NCI-H69 (cell line): Measurements from ENCODE around the gene ACSL6.

Experiments used
- DNase-seq: peaks from one replicate; lab custom pipeline; 2025; lab: John Stamatoyannopoulos, UW

ACSL6 gene

GRCh38 chr5:131979816-131980215, 31.6 kb downstream of the ACSL6 start:
- DNase-seq: no peak

GRCh38 chr5:131977212-131977604, 34.2 kb downstream of the ACSL6 start:
- DNase-seq: no peak

GRCh38 chr5:131976414-131977211, 34.8 kb downstream of the ACSL6 start:
- DNase-seq: no peak

- DNase-seq: no peak
These were observed 36.3 kb downstream of the ACSL6 start for GRCh38 chr5:131974956-131975726.

DNA sequence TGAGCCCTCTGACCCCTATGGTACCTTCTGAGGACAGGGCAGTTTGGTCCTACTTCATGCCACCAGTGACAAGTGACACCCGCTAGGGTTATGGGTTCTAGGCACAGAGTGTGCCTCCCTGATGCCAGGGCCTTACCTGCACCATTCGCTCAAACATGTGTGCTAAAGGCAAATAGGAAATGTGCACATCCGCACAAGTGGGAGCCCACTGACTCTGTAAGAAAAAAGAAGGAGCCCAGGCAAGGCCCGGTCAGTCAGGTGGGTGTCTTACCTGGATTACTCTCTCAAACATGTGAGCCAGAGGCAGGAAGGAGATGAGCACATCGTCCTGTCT, 36.9 kb downstream of the ACSL6 start:
- DNase-seq: no peak

DNA sequence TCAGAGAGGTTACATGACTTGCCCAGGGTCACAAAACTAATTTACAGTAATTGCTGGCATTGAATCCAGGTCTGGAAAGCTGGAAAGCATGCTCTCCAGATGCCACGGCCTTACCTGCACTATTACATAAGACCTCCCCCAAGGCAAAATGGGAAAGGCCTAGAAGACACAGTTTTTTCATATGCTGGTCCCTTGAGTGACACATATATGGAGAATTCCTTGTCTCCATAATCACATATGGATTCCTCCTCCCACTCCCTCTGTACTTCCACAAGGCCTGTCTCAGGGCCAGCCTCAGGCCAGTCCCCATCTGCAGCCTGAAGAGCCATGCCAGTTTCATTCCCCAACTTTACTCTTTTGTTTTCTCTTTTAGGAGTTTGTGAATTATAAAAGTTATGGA, 37.4 kb downstream of the ACSL6 start:
- DNase-seq: no peak

DNA sequence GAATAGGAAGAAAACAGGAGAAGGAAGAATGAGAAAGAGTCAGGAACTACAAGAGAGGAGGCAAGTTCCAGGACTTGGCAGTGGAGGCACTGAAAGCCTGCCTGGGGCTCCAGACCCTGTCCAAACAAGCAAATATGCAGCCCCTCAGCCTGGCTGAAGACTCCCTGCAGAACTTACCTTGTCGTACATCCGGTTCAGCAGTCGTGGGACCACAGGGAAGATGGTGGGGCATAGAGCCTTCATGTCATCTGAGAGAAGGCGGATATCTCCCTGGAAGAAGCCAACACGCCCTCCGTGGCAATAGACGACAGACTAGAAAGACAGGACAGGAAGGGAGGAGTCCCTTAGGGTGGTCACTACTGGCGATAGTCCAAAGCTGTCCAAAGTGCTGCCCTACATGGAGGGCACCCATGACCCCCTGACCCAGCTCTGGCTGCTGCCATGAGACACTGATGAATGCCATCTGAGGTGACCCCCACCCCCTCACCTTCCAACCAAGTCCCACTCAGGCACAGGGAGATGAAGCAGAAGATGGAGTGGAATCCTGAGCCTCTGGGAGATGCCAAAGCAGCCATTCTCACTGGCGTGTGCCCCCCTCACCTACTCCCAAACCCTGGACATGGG, 38.3 kb downstream of the ACSL6 start:
- no peak for DNase-seq

DNA sequence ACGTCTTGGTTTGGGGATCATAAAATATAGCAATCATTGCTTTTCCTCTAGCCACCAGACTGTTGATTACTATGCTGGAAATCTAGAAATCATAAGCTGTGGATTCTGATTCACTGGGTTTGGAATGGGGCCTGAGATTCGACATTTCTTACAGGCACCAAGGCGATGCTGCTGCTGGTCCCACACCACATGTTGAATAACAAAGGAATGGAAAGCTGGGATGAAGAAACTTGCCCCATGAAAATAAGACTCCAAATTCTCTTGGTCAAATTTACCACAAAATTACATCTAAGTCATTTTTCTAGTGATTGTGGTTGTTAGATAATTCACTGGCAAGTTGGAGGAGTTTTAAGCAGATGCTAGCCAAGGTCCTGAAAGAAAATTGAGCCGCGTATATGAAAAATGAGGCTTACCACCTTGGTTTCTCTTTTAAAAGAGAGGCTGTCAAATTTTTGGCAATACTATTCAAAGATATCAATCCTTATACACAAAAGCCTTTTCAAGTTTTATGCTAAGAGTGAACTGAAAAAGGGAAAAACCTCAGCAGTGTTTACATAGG, 43.0 kb downstream of the ACSL6 start:
- no peak for DNase-seq

DNA sequence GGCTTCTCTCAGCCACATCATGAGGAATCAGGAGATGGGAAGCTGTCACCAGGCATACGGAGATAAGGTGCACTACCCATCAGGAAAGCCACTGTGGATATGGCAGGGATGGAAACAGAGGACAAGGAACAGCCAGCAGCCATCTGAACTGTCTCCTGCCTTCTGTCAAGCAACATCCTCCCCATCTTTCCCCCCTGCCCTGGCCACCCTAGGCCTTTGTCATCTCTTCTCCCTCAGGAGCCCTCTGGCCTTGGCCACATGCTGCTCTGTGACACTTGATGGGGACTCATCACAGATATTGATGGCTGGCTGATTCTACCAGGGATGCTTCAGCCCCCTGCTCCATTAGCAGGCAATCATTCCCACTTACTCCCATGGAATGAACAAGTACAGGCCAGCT, 44.9 kb downstream of the ACSL6 start:
- DNase-seq: no peak

DNA sequence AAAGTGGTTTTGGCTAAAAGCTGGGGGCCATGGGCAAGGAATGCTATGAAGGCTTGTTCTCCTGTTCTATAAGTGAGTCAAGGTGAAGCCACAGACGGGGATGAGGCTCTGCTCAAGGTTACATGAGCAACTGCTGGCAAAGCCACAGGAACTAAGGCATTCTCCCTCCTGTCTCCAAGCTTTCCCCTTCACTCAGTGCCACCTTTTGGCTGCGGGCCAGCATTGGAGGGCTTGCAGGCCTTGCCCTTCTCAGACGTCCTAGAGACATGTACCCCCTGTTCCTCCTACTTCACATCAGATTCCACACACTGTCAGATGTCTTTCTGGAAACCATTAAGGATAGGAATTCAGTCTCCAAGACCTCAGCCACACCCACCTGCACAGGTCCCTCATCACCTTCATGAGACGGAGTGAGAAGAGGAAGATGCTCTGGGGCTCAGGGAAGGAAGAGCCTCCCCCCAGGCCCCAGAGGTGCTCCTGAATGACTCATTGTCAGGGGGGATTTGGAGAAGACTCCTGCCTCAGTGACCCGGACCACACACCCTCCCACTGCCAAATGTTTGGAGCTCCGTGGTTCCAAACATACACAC, 45.5 kb downstream of the ACSL6 start:
- DNase-seq: no peak

- DNase-seq: no peak
These were observed 51.6 kb downstream of the ACSL6 start for GRCh38 chr5:131959906-131960305.

DNA sequence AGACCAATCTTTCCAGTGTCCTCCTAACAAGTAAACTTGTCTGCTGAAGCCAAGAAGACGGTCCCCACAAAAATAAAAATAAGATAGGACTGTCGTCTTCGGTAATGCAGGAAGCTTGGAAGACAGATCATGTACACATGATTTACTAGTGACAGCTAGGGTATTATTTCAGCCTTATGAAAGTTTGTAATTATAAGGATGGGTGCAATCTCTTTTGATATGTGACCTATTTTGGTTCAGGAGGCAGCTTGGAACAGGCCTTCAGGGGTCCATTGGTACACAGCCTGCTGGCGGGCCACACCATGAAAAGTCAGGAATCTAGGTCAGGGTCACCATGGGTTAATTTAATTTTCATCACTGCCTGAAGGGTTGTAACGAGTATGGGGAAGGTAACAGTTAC, 52.3 kb downstream of the ACSL6 start:
- DNase-seq: no peak

DNA sequence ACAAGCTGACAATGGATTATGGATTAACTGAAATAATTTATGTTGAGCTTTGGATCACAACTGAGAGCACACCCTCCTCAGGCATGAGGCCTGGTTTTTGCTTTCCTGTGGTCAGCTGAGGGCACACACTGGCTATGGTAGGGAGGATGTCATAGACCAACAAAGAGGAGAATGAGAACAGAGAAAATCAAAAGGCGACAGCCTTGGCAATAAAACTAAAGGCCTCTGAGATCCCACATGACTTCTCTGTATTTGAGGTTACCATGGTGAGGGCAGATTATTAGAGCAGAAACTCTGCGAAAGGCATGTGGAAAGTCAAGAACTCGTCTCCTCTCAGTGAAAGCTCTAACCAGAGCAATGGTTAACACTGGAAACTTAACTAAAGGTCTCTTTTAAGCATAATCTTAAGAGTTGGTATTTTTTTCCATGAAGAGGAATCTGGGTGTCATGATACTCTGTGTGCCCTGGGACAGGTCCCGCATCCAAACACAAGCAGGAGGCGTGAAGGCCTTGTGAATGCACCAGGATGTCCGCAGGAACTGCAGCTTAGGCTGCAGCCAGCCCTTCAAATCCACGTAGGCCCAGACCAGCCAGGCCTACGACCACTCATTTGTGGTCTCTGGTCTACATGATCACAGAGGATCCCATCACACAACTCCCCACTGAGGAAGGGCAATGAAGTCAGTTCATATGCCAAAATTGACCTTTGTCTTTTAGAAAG, 53.6 kb downstream of the ACSL6 start:
- no peak for DNase-seq

GRCh38 chr5:131953969-131954368, 57.5 kb downstream of the ACSL6 start:
- DNase-seq: no peak

- DNase-seq: peak; percentile 84
These were observed 59.1 kb downstream of the ACSL6 start for GRCh38 chr5:131952301-131952857.

GRCh38 chr5:131950706-131951105, 60.8 kb downstream of the ACSL6 start:
- no peak for DNase-seq

GRCh38 chr5:131947445-131947844, 64.0 kb downstream of the ACSL6 start:
- DNase-seq: peak; percentile 98

DNA sequence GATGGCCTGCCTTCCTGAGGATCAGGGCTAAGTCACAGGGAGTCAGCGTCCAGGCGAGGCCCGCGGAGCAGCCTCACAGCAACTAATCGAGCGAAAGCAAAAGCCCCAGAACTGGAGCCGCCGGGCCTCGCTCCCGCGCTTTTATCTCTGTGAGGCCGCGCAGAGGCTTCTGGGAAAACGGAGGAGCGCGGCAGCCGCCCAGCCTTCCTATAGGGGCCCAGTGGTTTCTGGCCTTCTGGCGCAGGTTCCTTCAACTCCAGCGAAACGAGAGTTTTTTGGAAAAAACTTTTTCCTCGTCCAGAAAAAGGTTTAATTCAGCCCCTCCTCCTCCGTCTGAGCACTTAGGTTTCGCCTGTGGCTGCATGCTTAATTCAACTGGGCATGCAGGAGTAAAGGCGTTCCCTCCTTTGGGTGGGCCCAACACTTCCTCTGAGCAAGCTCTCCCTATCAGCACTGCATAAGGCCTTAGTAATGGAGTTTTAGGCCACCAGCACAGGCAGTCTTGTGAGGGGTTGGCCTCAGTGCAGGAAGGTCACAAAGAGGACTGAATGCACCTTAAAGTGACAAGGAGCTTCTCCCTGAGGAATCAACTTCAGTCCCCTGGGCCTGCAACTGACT, 65.8 kb downstream of the ACSL6 start, which contains the start of gene MEIKIN:
Gene MEIKIN, minus strand, starts transcription at position 113 of the 618 bp plus-strand sequence. CDS start 158 bp downstream, outside the sequence.
- peak; percentile 16 for DNase-seq

DNA sequence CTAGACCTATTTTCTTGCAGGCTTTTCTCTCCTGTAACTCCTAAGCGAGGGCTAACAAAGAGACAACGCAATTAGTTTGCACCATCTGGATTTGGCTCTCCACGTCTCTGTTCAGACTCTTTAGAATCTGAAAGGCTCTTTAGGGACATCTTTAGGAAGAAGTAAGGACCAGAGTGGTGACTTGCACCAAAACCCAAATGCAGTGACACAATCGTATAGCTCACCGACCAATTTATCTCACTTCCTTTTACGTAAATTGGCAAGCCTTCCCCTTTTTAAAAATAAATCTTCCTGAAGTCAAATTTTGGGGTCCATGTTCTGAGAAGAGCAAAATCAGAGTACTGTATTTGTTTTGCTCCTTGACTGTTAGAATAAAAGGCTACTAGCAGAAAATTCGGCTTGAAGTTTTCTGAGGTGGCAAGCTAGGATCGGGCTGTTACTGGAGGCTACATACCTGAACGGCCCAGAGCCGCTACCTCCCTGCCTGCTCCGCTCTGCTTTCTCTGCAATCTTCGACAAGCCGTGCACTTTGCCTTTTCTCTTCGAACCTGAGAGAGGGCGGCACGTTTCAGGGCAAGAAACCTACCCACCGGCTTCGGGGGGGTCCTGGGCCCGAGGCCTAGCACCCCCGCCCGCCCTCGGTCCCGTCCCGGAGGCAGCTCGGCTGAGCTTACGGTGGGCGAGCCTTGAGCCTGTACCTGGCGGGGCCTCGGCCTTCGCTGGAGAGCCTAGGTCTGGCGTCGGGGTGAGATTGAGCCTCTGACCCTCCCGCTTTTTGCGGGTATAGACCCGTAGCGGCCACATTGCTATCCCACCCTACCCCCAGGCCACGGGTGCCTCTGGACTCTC, 66.5 kb downstream of the ACSL6 start:
- DNase-seq: no peak

DNA sequence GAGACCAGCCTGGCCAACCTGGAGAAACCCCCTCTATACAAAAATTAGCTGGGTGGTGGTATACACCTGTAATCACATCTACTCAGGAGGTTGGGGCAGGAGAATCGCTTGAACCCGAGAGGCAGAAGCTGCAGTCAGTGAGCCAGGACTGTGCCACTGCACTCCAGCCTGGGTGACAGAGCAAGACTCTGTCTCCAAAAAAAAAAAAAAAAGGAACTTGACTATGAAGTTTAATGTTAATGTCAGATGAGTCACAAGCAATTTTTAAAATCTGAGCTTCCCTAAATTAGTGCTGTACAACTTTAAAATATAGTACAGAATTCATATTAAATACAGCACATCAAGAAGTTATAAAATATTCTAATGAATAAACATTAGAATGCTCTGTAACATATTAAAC, 67.5 kb downstream of the ACSL6 start:
- DNase-seq: no peak
